D721Med (cell line): ENCODE data around the gene CPN2.
A peak's percentile ranks its signal among the peaks of the same experiment; 100 is the strongest.

Experiments
- DNase-seq: peaks from one replicate; pipeline ENCODE4 v3.0.0; 2011; ENCODE audit warnings: low spot score; ENCODE audit not compliant: insufficient read length
- FAIRE-seq: peaks from 2 replicates; lab custom pipeline; 2011; peaks lifted over from hg19 to GRCh38; lab: Jason Lieb, UNC
- CTCF ChIP-seq: IDR thresholded peaks from 2 replicates; pipeline ENCODE4 v1.5.1; 2012; ENCODE audit warnings: mild to moderate bottlenecking, control low read depth; ENCODE audit not compliant: insufficient read depth; ENCODE audit errors: missing control alignments

Gene CPN2

GRCh38 chr3:194381460-194381875 is 30.3 kb upstream of the CPN2 start:
- no peak for TF ChIP-seq CTCF
- no peak for DNase-seq
- FAIRE-seq = no peak

- no peak for TF ChIP-seq CTCF
- no peak for FAIRE-seq
- DNase-seq = no peak
Observed at GRCh38 chr3:194380326-194380725, 29.2 kb upstream of the CPN2 start.

- DNase-seq = no peak
- no peak for FAIRE-seq
- no peak for TF ChIP-seq CTCF
Observed at GRCh38 chr3:194379651-194380050, 28.5 kb upstream of the CPN2 start.

- no peak for TF ChIP-seq CTCF
- DNase-seq (no peak), FAIRE-seq (no peak)
Observed at GRCh38 chr3:194379231-194379630, 28.1 kb upstream of the CPN2 start.

- FAIRE-seq = no peak
- DNase-seq = no peak
- TF ChIP-seq CTCF = no peak
Observed at GRCh38 chr3:194377708-194378107, 26.6 kb upstream of the CPN2 start.

GRCh38 chr3:194376241-194376560 is 25.1 kb upstream of the CPN2 start:
- DNase-seq (no peak), FAIRE-seq (no peak)
- TF ChIP-seq CTCF = no peak

GRCh38 chr3:194375473-194376240 is 24.5 kb upstream of the CPN2 start:
- no peak for TF ChIP-seq CTCF
- FAIRE-seq (peak; percentile 6), DNase-seq (peak; percentile 83)
